ENCODE results near the gene ELMO3. TPM values are rescaled to one million over a fixed set of nuclear protein-coding genes. Genes with fewer than 3 reads are reported as not detected.

The ELMO3 gene
- total RNA-seq, 1 donor from 2014 or later = 9.6 TPM

DNA sequence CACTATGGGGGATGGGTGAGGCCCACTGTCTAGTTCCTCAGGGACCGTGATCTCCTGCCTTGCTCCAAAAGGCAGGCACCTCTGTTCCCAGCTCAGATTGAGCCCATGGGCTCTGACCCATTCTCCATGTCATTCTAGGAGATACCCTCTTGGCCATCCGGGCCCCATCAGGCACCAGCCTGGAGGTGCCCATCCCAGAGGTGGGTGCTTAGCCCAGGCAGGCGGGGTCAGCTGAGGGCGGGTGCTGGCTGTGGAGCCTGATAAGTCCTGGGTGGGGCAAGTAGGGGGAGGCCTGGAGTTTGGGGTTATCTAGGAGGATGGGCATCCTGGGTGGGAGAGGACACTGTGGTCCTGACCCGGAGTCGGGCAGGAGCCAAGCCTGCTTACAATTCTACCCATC, 4.7 kb upstream of the ELMO3 start:
- no peaks in the 10 kb centered on the region for H3K9me3 Mint-ChIP-seq
- no peak for DNase-seq (ENCODE audit: extremely low spot score, unreplicated experiment)
- peak overlapping the region; percentile 91 for H3K4me3 Mint-ChIP-seq
- TF ChIP-seq, protein P1, sequence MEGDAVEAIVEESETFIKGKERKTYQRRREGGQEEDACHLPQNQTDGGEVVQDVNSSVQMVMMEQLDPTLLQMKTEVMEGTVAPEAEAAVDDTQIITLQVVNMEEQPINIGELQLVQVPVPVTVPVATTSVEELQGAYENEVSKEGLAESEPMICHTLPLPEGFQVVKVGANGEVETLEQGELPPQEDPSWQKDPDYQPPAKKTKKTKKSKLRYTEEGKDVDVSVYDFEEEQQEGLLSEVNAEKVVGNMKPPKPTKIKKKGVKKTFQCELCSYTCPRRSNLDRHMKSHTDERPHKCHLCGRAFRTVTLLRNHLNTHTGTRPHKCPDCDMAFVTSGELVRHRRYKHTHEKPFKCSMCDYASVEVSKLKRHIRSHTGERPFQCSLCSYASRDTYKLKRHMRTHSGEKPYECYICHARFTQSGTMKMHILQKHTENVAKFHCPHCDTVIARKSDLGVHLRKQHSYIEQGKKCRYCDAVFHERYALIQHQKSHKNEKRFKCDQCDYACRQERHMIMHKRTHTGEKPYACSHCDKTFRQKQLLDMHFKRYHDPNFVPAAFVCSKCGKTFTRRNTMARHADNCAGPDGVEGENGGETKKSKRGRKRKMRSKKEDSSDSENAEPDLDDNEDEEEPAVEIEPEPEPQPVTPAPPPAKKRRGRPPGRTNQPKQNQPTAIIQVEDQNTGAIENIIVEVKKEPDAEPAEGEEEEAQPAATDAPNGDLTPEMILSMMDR (conservative IDR thresholded peaks at IDR 0.05) = no peak
- H3K27me3 Mint-ChIP-seq = no peaks in the 10 kb centered on the region
- H3K4me1 Mint-ChIP-seq (ENCODE audit: unreplicated experiment) = peaks cover 8% of the 10 kb centered on the region
- H3K36me3 Mint-ChIP-seq = peaks cover 6% of the 10 kb centered on the region
- no peak overlapping the region for H3K27ac Mint-ChIP-seq

DNA sequence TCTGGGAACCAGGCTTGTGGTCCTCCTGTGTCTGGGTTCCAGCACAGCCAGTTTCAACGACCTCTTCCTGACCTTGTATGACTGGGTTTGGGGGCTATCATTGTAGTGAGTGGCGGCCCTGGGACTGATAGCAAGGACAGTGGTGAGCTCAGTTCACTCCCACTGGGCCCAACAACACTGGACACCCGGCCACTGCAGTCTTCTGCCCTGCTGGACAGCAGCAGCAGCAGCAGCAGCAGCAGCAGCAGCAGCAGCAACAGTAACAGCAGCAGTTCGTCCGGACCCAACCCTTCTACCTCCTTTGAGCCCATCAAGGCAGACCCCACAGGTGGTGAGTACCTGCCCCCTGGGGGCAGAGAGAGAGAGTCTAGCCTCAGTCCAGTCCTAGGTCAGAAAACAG, 3.3 kb upstream of the ELMO3 start:
- no peaks in the 10 kb centered on the region for H3K9me3 Mint-ChIP-seq
- peak overlapping the region; percentile 33 for H3K27ac Mint-ChIP-seq
- peaks cover 6% of the 10 kb centered on the region for H3K36me3 Mint-ChIP-seq
- no peak for DNase-seq (ENCODE audit: extremely low spot score, unreplicated experiment)
- no peaks in the 10 kb centered on the region for H3K27me3 Mint-ChIP-seq
- peak overlapping the region; percentile 65 for H3K4me3 Mint-ChIP-seq
- H3K4me1 Mint-ChIP-seq (ENCODE audit: unreplicated experiment) = peaks cover 8% of the 10 kb centered on the region
- TF ChIP-seq, protein P1 (conservative IDR thresholded peaks at IDR 0.05) = no peak

DNA sequence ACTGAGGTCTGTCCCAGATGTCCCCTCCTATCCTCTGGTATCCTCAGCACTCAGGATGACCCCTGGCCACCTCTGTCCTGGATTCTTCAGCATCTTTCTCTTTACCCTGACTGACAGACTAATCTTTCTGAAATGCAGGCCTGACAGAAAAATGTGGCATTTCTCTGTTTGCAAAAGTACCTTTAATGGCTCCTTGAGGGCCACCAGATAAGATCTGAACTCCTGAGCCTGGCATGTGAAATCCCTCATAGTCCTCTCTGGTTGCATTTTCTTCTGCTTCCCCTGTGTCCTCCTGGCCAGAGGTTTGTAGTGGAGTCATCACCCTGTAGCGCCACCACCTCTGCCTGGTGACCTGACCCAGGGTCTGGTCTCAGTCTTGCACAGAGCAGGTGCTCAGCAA, 2.0 kb upstream of the ELMO3 start:
- Mint-ChIP-seq H3K27ac (no peak overlapping the region), H3K9me3 (no peaks in the 10 kb centered on the region), H3K36me3 (peaks cover 6% of the 10 kb centered on the region), H3K27me3 (no peaks in the 10 kb centered on the region), H3K4me1 (ENCODE audit: unreplicated experiment) (peaks cover 6% of the 10 kb centered on the region), H3K4me3 (no peak overlapping the region)
- DNase-seq (ENCODE audit: extremely low spot score, unreplicated experiment) = no peak
- TF ChIP-seq, protein P1 (conservative IDR thresholded peaks at IDR 0.05) = no peak

DNA sequence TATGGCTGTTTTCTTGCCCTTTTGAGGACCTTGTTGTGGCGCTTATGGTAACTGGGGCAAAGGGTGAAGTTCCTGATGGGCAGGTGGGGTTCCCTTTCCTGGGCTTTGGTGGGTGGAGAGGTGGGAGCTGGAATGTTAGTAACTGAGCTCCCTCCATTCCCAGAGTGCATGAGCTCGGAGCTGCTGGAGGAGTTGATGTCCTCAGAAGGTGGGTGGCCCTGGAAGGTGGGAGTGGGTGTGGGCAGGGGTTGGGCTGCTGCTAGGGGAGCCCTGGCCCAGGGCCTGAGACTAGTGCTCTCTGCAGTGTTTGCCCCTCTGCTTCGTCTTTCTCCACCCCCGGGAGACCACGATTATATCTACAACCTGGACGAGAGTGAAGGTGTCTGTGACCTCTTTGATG, 1.2 kb upstream of the ELMO3 start:
- Mint-ChIP-seq H3K4me1 (ENCODE audit: unreplicated experiment) (peaks cover 2% of the 10 kb centered on the region), H3K9me3 (no peaks in the 10 kb centered on the region), H3K27ac (no peak overlapping the region), H3K4me3 (no peak overlapping the region), H3K27me3 (no peaks in the 10 kb centered on the region), H3K36me3 (peaks cover 6% of the 10 kb centered on the region)
- DNase-seq (ENCODE audit: extremely low spot score, unreplicated experiment) = no peak
- TF ChIP-seq, protein P1 (conservative IDR thresholded peaks at IDR 0.05) = no peak

DNA sequence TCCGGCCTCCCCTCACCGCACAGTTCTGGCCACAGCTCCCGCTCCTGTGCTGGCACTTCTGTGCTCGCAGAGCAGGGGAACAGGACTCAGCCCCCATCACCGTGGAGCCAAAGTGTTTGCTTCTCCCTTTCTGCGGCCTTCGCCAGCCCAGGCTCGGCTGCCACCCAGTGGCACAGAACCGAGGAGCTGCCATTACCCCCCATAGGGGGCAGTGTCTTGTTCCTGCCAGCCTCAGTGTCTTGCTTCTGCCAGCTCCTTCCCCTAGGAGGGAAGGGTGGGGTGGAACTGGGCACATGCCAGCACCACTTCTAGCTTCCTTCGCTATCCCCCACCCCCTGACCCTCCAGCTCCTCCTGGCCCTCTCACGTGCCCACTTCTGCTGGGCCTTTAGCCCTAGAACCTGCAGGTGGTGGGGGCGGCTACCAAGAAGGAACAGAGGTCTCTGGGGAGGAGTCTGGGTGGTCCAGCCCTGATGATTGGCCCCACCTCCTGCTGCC, 645 bp upstream of the ELMO3 start:
- DNase-seq (ENCODE audit: extremely low spot score, unreplicated experiment) = no peak

More for the DNA sequence above, 645 bp upstream of the ELMO3 start:
- TF ChIP-seq, protein P1 (conservative IDR thresholded peaks at IDR 0.05) = peak; percentile 59
- Mint-ChIP-seq H3K4me1 (ENCODE audit: unreplicated experiment) (no peaks in the 10 kb centered on the region), H3K36me3 (peaks cover 6% of the 10 kb centered on the region), H3K27me3 (no peaks in the 10 kb centered on the region), H3K9me3 (no peaks in the 10 kb centered on the region), H3K27ac (no peak overlapping the region), H3K4me3 (peak overlapping the region; percentile 39)
